Activated T-helper 1 cell treated with anti-CD3 and anti-CD28 coated beads, Interleukin-2, amount 50 U/mL, for 16 hours (primary cell): ENCODE data around the gene MYBPH.

Experiments used
- DNase-seq, 2 donors: peaks; one replicate each; pipeline ENCODE4 v3.0.0-alpha.2; 2020; ENCODE audit warnings: low read depth in 1 of 2, low spot score in 1 of 2

Gene MYBPH

DNA sequence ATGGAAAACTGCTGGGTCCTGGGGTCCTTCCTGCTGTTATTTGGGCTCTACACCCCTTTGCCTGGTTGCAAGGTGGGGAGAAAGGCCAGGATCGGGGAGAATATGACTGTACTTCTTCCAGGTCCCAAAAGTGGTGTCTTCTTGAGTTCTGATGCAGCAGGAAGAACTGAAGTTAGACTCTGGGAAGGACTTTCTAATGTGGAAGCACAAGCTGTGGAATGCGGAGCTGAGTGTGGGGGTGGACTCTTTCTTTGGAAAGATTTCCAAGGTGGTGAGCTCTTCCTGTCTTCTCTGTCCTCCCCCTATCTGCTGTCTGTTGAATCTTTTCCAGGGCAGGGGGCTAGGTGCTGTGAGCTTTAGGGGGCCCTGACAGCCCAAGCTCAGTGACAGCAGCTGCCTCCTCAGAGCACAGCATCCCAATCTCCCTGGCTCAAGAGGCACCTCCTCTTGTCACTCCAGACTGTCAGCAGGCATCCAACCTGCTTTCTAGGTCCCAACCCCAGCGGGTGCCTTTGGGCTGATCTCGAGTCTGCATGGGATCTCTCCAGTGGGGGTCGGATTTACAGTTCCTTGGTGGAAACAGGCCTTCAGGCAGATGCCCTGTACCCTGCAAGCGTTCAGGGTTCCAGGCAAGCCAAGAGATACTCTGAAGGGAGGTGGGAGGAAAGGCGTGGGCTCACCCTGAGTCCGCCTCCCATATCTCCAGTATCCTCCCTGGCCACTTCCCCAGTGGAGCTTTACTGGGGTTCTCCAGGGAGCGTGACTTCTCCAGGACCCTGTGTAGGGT, 24.9 kb downstream of the MYBPH start:
- no peak for DNase-seq

GRCh38 chr1:203149188-203149840, 26.3 kb downstream of the MYBPH start:
- no peak for DNase-seq

GRCh38 chr1:203148579-203148978, 27.0 kb downstream of the MYBPH start:
- DNase-seq: no peak

DNA sequence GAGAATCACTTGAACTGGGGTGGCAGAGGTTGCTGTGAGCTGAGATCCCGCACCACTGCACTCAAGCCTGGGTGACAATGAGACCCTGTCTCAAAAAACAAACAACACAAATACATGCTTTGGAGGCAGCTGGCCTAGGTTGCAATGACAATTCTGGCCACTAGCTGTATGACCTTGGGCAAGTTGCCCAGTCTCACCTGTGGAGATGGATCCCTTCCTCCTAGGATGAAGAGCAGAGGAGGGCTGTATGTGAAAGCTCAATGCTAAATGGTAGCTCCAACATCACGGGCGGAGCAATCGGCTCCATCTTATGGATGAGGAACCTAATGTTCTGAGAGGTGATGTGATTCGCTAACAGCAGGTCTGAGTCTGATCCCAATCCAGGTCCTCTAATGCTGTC, 27.5 kb downstream of the MYBPH start:
- DNase-seq: no peak

GRCh38 chr1:203147376-203147775, 28.2 kb downstream of the MYBPH start:
- no peak for DNase-seq

DNA sequence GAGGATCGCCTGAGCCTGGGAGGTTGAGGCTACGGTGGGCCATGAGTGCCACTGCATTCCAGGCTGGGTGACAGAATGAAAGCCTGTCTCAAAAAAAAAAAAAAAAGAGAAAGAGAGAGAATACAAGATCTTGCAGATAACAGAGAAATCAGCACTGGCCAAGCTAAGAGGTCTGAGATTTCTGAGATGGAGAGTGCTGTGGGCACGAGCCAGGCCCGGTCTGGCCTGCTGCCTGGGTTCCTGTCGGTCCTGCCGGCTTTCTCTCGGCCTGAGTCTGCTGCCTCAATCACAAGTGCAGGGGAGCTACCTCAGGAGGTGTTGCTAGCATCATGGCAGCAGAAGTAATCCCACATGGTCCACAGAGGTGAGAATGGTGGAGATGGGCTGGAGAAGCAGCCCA, 29.1 kb downstream of the MYBPH start:
- DNase-seq: no peak

DNA sequence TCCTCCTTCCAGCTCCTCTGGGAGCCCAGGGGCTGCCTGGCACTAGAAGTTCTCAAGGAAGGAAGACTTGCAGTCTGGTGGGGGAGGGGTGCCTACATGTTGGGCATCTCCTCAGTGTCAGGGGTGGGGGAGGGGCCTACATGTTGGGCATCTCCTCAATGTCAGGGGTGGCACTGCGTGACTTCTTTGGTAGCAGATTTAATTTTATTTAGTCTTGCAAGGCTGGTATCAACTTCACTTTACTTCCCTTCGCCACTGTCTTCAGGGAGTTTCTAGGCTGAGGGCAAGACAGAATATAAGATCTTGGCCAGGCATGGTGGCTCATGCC, 29.6 kb downstream of the MYBPH start:
- DNase-seq: no peak

DNA sequence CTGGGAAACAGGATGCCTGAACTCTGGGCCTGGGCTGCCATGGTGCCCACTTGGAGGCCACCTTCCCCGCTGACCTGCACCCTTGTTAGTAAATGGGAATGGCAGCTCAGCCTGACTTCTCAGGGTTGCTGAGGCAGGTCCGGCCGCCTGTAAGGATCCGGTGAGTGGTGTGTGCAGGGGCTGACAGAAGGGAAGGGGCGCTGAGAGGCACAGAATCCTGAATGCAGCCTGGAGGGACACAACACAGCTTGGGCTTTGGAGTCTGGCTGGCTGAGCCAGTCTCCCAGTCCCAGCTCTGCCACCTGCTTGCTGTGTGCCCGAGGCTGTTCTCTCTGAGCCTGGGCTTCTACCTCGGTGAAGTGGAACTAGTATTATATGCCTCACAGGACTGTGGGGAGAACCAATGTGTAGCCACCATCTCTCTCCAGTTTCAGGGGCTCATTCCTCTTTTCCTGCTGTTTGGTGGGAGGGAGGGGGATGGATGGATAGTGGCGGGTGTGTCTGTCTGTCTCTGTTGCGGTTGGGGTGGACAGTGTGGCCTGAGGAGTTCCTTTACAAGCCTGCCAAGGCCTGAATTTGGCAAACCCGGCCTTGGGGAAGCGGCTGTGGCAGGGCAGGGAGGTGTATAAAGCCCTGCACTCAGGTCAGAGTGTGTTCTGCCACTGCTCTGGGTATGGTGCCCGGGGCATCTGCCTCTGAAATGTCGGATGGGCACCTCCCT, 30.1 kb downstream of the MYBPH start:
- no peak for DNase-seq

DNA sequence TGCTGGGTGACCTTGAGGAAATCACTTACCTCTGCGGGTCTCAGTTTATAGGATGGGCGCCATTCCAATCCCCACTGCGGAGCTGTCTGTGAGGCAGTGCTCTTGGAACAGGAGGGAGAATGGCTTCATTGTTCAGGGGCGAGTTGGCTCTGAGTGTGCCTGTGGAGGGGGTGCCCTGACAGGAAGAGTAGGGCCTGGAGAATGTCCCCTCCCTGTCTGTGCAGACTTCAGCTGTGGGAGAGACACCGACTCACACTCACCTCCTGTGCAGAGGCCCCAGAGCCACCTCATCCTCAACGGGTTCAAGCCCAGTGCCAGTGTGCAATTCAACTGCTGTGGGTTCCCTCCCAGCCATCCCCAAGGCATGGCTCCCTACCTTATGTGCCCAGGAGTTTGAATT, 31.0 kb downstream of the MYBPH start:
- no peak for DNase-seq

DNA sequence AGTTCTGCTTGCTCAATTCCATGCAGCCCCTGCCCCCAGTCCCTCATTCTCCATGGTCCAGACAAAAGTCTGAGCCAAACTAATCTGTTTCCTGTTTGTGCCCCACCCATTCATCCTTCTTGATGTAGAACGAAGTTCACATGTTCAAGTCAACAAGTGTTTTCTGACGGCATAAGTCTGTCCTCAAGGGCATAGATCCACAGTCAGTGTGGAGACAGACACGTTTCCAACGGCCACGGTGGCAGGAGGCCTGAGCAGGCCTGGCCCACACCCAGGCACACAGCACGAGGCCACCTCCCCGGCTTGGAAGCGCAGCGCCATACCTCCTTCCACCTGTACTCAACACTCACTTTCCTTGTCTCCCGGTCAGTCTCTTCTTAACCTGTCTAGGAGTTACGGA, 32.0 kb downstream of the MYBPH start:
- no peak for DNase-seq

GRCh38 chr1:203142684-203143408, 32.8 kb downstream of the MYBPH start:
- no peak for DNase-seq

GRCh38 chr1:203142124-203142523, 33.5 kb downstream of the MYBPH start:
- no peak for DNase-seq

GRCh38 chr1:203140743-203141520, 34.7 kb downstream of the MYBPH start:
- DNase-seq: no peak

DNA sequence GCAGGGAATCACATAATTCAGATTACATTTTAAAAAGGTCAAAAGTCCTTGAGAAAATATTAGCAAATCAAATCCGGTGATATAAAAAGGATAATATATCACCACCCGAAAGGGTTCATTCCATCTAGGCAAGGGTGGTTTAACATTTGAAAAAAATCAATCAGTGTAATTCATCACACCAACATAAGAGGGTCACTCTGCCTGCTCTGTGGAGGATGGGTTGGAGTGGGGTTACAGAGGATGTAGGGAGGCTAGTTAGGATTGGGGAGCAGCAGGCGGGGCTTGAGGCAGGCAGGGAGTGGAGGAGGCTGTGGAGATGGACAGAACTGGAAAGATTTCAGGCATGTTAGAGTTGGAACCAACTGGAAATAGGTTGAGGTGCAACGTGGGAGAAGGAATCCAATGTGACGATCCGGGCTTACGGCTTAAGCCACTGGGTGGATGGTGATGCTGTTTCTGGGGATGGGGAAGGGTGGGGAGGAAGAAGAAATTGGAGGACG, 35.6 kb downstream of the MYBPH start:
- no peak for DNase-seq

DNA sequence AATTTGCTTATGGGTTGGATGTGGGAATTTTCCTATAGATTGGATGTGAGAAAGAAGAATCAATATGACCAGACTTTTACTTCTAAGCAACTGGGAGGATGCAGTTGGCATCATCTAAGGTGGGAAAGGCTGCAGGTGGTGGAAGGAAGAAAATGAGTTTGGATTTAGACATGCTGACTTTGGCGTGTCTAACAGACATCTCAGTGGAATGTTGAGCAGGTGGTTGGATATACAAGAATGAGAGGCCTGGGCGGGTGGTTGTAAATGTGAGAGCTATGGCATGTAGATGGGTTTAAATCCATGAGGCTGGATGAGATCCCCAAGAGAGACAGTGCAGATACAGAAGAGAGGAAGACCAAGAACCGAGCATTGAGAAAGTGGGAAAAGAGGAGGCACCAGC, 37.6 kb downstream of the MYBPH start:
- no peak for DNase-seq

- DNase-seq: no peak
Measured at GRCh38 chr1:203137324-203137723, 38.3 kb downstream of the MYBPH start.

GRCh38 chr1:203136409-203137042, 39.1 kb downstream of the MYBPH start:
- no peak for DNase-seq

GRCh38 chr1:203135636-203136305, 39.9 kb downstream of the MYBPH start:
- no peak for DNase-seq

DNA sequence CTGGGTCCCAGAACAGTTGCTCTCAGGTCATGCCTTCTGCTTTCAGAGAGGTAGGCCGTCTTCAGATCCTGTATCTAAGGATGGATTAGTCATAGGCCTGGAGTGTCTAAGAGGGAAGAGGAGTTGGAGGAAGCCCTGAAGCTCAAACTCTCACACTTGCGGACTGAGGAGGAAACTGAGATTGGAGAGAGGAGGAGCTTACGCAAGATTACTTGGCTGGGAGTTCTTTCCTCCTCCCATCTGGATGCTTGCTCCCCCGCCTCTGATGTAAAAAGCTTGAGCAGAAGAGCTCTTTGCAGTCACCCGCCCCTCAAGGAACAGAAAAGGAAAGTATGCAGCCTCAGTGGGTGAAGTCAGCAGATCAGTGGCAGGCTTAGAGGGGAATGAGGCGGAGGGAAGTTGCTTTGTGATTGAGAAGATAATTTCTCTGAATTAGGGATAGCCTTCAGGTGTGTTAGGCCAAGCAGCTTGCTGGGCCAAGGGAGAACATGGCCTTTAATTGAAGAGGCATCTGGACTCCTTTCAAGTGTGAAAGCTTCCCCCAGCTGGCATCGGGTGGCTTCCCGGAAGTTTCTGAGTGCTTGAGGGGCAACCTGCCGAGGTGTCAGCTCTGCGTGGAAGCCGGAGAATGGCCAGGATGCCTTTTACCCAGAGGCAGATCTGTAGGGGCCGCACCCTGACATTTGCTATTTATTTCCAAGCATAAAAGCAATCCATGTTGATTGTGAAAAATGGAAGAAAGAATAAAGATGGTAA, 41.5 kb downstream of the MYBPH start:
- no peak for DNase-seq
